Endodermal cell (in vitro differentiated cells): ENCODE measurements around the gene APPL2. TPM values are rescaled to one million over a fixed set of nuclear protein-coding genes. Genes with fewer than 3 reads are reported as not detected.

Source experiments
- DNase-seq: peaks from one replicate; pipeline ENCODE4 v3.0.0-alpha.2; 2017
- H3K27ac ChIP-seq: 2 replicates; pipeline ENCODE4 v1.5.1; 2013; ENCODE audit warnings: mild to moderate bottlenecking, low read depth, low read length, moderate library complexity
- H3K27me3 ChIP-seq: 2 replicates; pipeline ENCODE4 v1.6.1; 2013; ENCODE audit warnings: mild to moderate bottlenecking, low read length, moderate library complexity; ENCODE audit not compliant: insufficient read depth, control insufficient read depth, poor library complexity, severe bottlenecking
- H3K36me3 ChIP-seq: 2 replicates; pipeline ENCODE4 v1.7.0; 2013; ENCODE audit warnings: mild to moderate bottlenecking, low read length, moderate library complexity; ENCODE audit not compliant: control insufficient read depth, insufficient read depth
- H3K4me1 ChIP-seq: one replicate; pipeline ENCODE4 v1.7.0; 2013; ENCODE audit warnings: low read length; ENCODE audit not compliant: control insufficient read depth, insufficient read depth
- H3K4me3 ChIP-seq: 2 replicates; pipeline ENCODE4 v1.5.1; 2013; ENCODE audit warnings: mild to moderate bottlenecking, low read length, moderate library complexity
- H3K9ac ChIP-seq: 2 replicates; pipeline ENCODE4 v1.6.1; 2013; ENCODE audit warnings: mild to moderate bottlenecking, low read length, moderate library complexity; ENCODE audit not compliant: poor library complexity, severe bottlenecking; ENCODE audit errors: extremely low read depth
- H3K9me3 ChIP-seq: 2 replicates; pipeline ENCODE4 v1.6.1; 2013; ENCODE audit warnings: mild to moderate bottlenecking, low read length, moderate library complexity; ENCODE audit not compliant: control insufficient read depth
- H3K27ac Mint-ChIP-seq: 2 replicates; pipeline ENCODE4 v1.8.0; 2020; ENCODE audit warnings: mixed read lengths
- H3K27me3 Mint-ChIP-seq: 2 replicates; pipeline ENCODE4 v1.8.0; 2021; ENCODE audit warnings: mild to moderate bottlenecking, mixed read lengths; ENCODE audit not compliant: insufficient read depth
- H3K36me3 Mint-ChIP-seq: 2 replicates; pipeline ENCODE4 v1.8.0; 2020; ENCODE audit warnings: low read depth, mixed read lengths
- H3K4me1 Mint-ChIP-seq: 2 replicates; pipeline ENCODE4 v1.8.0; 2020; ENCODE audit warnings: mixed read lengths
- H3K4me3 Mint-ChIP-seq: 2 replicates; pipeline ENCODE4 v1.8.0; 2020; ENCODE audit warnings: mild to moderate bottlenecking, moderate library complexity, mixed read lengths
- H3K9me3 Mint-ChIP-seq: 2 replicates; pipeline ENCODE4 v1.8.0; 2020; ENCODE audit warnings: mild to moderate bottlenecking, mixed read lengths
- WGBS, 2 experiments: methylation state at CpG; one replicate each; pipeline versions ENCODE4 v1.1.5 to v1.1.7; 2013; ENCODE audit warnings: missing lambda C conversion rate in 2 of 2, mixed read lengths in 1 of 2; ENCODE audit not compliant: insufficient coverage in 1 of 2, insufficient read length in 1 of 2; 5-methylcytosine and 5-hydroxymethylcytosine counted together
- total RNA-seq, 2 donors: library from RNA; stranded (reverse); fragmentation: NEBNext Ultra II Directional in 1 of 2; extraction: Animal tissue kit (Norgen Biotek cat#: 25700) in 1 of 2; gene quantifications; 2 replicates in 1 of 2; 3 replicates in 1 of 2; pipeline ENCODE4 v1.2.1, GENCODE V29; 2021
- TF ChIP-seq, protein P1 (sequence below): fragments of 200-600 bp; sonication (generic); conservative IDR thresholded peaks from 2 replicates; pipeline ENCODE4 v1.5.0; 2021; ENCODE audit warnings: antibody characterized with exemption, mild to moderate bottlenecking

Gene APPL2
- total RNA-seq, 2 donors from 2014 or later = 31.8 to 35.2 TPM

DNA sequence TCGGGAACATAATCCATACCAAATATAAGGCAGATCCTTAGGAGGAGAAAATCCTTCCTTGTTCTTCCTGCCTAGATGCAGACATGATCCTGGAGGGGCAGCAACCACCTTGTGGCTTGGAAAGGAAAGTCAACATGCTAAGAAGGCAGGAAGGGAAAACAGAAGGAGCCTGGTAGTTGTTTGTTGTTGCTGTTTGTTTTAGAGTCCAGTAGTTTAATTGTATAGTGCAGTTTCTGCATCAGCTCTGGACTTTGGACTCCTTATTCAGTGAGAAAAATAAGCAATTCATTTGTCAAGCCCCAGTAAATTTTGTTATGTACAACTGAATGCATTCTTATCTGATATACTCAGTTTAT lies 45.7 kb upstream of the APPL2 start:
- no peaks in the 10 kb centered on the region for H3K9me3 ChIP-seq
- no peak overlapping the region for H3K27ac ChIP-seq
- Mint-ChIP-seq H3K9me3 (no peaks in the 10 kb centered on the region), H3K27ac (peak overlapping the region; percentile 17), H3K36me3 (no peaks in the 10 kb centered on the region), H3K4me3 (no peak overlapping the region), H3K27me3 (peaks cover 7% of the 10 kb centered on the region), H3K4me1 (peaks cover 6% of the 10 kb centered on the region)
- TF ChIP-seq, protein P1, sequence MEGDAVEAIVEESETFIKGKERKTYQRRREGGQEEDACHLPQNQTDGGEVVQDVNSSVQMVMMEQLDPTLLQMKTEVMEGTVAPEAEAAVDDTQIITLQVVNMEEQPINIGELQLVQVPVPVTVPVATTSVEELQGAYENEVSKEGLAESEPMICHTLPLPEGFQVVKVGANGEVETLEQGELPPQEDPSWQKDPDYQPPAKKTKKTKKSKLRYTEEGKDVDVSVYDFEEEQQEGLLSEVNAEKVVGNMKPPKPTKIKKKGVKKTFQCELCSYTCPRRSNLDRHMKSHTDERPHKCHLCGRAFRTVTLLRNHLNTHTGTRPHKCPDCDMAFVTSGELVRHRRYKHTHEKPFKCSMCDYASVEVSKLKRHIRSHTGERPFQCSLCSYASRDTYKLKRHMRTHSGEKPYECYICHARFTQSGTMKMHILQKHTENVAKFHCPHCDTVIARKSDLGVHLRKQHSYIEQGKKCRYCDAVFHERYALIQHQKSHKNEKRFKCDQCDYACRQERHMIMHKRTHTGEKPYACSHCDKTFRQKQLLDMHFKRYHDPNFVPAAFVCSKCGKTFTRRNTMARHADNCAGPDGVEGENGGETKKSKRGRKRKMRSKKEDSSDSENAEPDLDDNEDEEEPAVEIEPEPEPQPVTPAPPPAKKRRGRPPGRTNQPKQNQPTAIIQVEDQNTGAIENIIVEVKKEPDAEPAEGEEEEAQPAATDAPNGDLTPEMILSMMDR = peak; percentile 48
- H3K9ac ChIP-seq = no peak overlapping the region
- no peaks in the 10 kb centered on the region for H3K36me3 ChIP-seq
- WGBS, 2 experiments = 88% methylated on average over 1 of the region's 1 CpG; no CpG with 5 or more reads in 1 of the 2 experiments
- peak; percentile 58 for DNase-seq
- H3K27me3 ChIP-seq = no peaks in the 10 kb centered on the region
- no peaks in the 10 kb centered on the region for H3K4me1 ChIP-seq
- H3K4me3 ChIP-seq = no peak overlapping the region

DNA sequence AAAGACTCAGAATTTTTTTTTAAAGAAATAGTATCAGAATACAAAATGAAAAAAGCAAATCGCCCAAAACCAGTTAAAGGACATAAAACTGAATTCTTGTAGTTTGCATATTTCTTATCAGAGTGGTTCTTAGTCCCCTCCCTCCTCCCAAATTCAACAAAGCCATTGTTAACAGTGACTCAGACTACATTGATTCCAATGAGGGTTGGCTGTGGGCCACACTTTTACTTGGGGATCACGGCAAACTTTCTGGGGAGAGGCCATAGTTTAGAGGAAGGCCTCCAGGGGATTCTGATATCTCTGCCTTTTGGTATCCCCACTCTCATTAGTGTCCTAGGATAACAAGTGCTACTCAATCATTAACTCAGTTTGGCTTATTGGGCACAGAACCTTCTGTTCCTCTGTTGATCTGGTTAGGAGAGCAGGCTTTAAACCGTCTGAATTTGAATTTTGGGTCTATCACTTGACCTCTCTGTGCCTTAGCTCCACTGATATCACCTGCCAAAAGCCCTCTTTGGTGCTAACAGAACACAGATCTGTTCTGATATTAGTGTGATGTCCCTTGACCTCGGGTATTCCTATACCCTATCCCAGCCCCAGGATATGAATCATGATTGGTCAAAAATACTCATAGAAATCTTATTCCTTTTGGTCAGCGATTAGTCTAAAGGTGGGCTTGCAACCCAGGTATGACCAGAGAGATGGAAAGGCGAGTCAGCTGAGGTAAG lies 45.2 kb upstream of the APPL2 start:
- H3K27ac ChIP-seq = no peak overlapping the region
- 95 to 100% methylated on average over 1 to 5 of the region's 6 CpGs for WGBS, 2 experiments
- no peak for DNase-seq

DNA sequence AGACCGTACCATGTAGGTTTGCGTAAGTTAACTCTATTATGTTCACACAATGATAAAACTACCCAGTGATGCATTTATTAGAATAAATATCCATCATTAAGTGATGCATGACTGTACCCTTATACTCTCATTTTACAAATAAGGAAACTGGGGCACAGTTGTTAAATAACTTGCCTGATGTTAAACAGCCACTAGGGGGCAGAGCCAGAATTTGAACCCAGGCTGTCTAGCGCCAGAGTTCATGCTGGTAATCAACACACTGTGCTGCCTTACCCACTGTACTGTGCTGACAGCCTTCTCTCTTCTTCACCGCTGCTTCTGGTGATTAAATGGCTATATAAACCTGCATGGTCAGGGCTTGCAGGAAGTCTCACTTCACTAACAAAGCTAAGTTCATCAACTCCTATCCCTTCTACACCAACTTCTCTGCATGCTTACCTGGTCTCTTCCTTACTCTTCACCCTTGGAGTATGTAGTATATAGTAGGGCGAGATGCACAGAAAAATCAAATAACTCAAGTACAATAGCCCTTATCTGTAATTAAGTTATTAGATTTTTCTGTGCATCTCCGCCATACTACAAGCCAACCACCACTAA lies 43.6 kb upstream of the APPL2 start:
- no peaks in the 10 kb centered on the region for H3K27me3 ChIP-seq
- DNase-seq = peak; percentile 76
- TF ChIP-seq, protein P1 = peak; percentile 89
- no peaks in the 10 kb centered on the region for H3K9me3 ChIP-seq
- peaks cover 2% of the 10 kb centered on the region for H3K27me3 Mint-ChIP-seq
- H3K36me3 ChIP-seq = no peaks in the 10 kb centered on the region
- no peak overlapping the region for H3K9ac ChIP-seq
- no peaks in the 10 kb centered on the region for H3K4me1 ChIP-seq
- H3K36me3 Mint-ChIP-seq = no peaks in the 10 kb centered on the region
- H3K27ac ChIP-seq = no peak overlapping the region
- no peak overlapping the region for H3K4me3 ChIP-seq
- H3K4me3 Mint-ChIP-seq = no peak overlapping the region
- H3K4me1 Mint-ChIP-seq = peaks cover 8% of the 10 kb centered on the region
- WGBS, 2 experiments = 50 to 83% methylated on average over 1 to 5 of the region's 6 CpGs
- H3K9me3 Mint-ChIP-seq = no peaks in the 10 kb centered on the region
- no peak overlapping the region for H3K27ac Mint-ChIP-seq

More for the DNA sequence above, 45.2 kb upstream of the APPL2 start:
- no peaks in the 10 kb centered on the region for H3K9me3 ChIP-seq
- Mint-ChIP-seq H3K9me3 (no peaks in the 10 kb centered on the region), H3K27me3 (peaks cover 7% of the 10 kb centered on the region), H3K4me1 (peaks cover 8% of the 10 kb centered on the region), H3K36me3 (no peaks in the 10 kb centered on the region), H3K4me3 (no peak overlapping the region), H3K27ac (peak overlapping the region; percentile 17)
- no peaks in the 10 kb centered on the region for H3K4me1 ChIP-seq
- no peaks in the 10 kb centered on the region for H3K27me3 ChIP-seq
- no peak overlapping the region for H3K4me3 ChIP-seq
- H3K36me3 ChIP-seq = no peaks in the 10 kb centered on the region
- no peak overlapping the region for H3K9ac ChIP-seq
- TF ChIP-seq, protein P1 = no peak
